H1 (cell line): ENCODE data around the gene SPIB. TPM values are rescaled to one million over a fixed set of nuclear protein-coding genes. Genes with fewer than 3 reads are reported as not detected.

Experiments
- CTCF ChIA-PET: fragments of 300-600 bp; sonication (Branson Sonifier 250); formaldehyde crosslinking; loops from one replicate; lab custom pipeline; 2021; ENCODE audit not compliant: partially characterized antibody; lab: Charles Lee
- POLR2A ChIA-PET: fragments of 300-600 bp; sonication (Branson Sonifier 250); formaldehyde crosslinking; loops from one replicate; lab custom pipeline; 2021; ENCODE audit warnings: inconsistent platforms; ENCODE audit not compliant: partially characterized antibody; lab: Charles Lee
- DNase-seq, 2 experiments: peaks; one replicate each; pipeline versions ENCODE4 v3.0.0 to v3.0.0-alpha.2; 2010 to 2022; ENCODE audit warnings: low spot score in 2 of 2, low read depth in 1 of 2, mixed read lengths in 1 of 2
- FAIRE-seq: peaks from 2 replicates; lab custom pipeline; 2011; peaks lifted over from hg19 to GRCh38; lab: Jason Lieb, UNC
- H2AFZ ChIP-seq: 2 replicates; pipeline ENCODE4 v1.8.1; 2012; ENCODE audit warnings: low read length, inconsistent platforms
- H2AK5ac ChIP-seq: 2 replicates; pipeline ENCODE4 v1.6.1; 2013; ENCODE audit warnings: low read depth, low read length
- H2BK120ac ChIP-seq: replicated peaks from 2 replicates; pipeline ENCODE3; 2013; ENCODE audit warnings: low read depth, low read length, inconsistent platforms
- H2BK12ac ChIP-seq: 2 replicates; pipeline ENCODE4 v1.6.1; 2013; ENCODE audit warnings: low read depth, low read length
- H2BK15ac ChIP-seq: 2 replicates; pipeline ENCODE4 v1.6.1; 2013; ENCODE audit warnings: low read length
- H2BK20ac ChIP-seq: 2 replicates; pipeline ENCODE4 v1.6.1; 2013; ENCODE audit warnings: low read length
- H2BK5ac ChIP-seq: 2 replicates; pipeline ENCODE4 v1.6.1; 2013; ENCODE audit warnings: low read depth, low read length
- H3K14ac ChIP-seq: 2 replicates; pipeline ENCODE4 v1.6.1; 2013; ENCODE audit warnings: inconsistent platforms; ENCODE audit not compliant: insufficient read length
- H3K18ac ChIP-seq: 2 replicates; pipeline ENCODE4 v1.6.1; 2013; ENCODE audit warnings: low read length; ENCODE audit errors: extremely low read depth
- H3K23ac ChIP-seq: 2 replicates; pipeline ENCODE4 v1.6.1; 2013; ENCODE audit warnings: inconsistent platforms; ENCODE audit not compliant: insufficient read length
- H3K23me2 ChIP-seq: 2 replicates; pipeline ENCODE4 v1.6.1; 2013; ENCODE audit warnings: low read depth, low read length
- H3K27ac ChIP-seq: 2 replicates; pipeline ENCODE4 v1.6.1; 2011; ENCODE audit warnings: low read depth, low read length, inconsistent platforms
- H3K27me3 ChIP-seq, 4 experiments: replicated peaks in 1 of 4; 1 replicate in 1 of 4; 2 replicates in 3 of 4; pipeline versions ENCODE4 v1.6.1 to v1.8.1; 2011 to 2013; ENCODE audit warnings: low read length in 3 of 4, mild to moderate bottlenecking in 3 of 4, inconsistent platforms in 2 of 4, mixed read lengths in 2 of 4, moderate library complexity in 1 of 4; ENCODE audit not compliant: control insufficient read depth in 3 of 4, insufficient read depth in 3 of 4; ENCODE audit errors: extremely low read depth in 1 of 4
- H3K36me3 ChIP-seq, 4 experiments: 2 replicates each; pipeline versions ENCODE4 v1.6.1 to v1.8.1; 2011 to 2013; ENCODE audit warnings: mild to moderate bottlenecking in 4 of 4, low read length in 3 of 4, moderate library complexity in 2 of 4, control low read depth in 1 of 4, inconsistent platforms in 1 of 4; ENCODE audit not compliant: insufficient read depth in 4 of 4, control insufficient read depth in 2 of 4
- H3K4ac ChIP-seq: replicated peaks from 2 replicates; pipeline ENCODE3; 2013; ENCODE audit warnings: low read length, low read depth, mixed read lengths, inconsistent platforms; ENCODE audit not compliant: insufficient read length
- H3K4me1 ChIP-seq, 4 experiments: replicated peaks in 1 of 4; 1 replicate in 1 of 4; 2 replicates in 3 of 4; pipeline versions ENCODE4 v1.6.1 to v1.8.1; 2011 to 2013; ENCODE audit warnings: low read length in 3 of 4, inconsistent platforms in 2 of 4, mixed read lengths in 1 of 4; ENCODE audit not compliant: insufficient read depth in 4 of 4, control insufficient read depth in 3 of 4
- H3K4me2 ChIP-seq, 2 experiments: 2 replicates each; pipeline versions ENCODE4 v1.6.1 to v1.8.1; 2011 to 2013; ENCODE audit warnings: low read depth in 2 of 2, low read length in 2 of 2, control low read depth in 1 of 2, inconsistent platforms in 1 of 2, mild to moderate bottlenecking in 1 of 2; ENCODE audit not compliant: insufficient read depth in 1 of 2
- H3K4me3 ChIP-seq, 4 experiments: fragments of 200-600, 300-600 bp in 1 of 4; sonication (generic), shearing (Covaris generic), sonication (Bioruptor Twin) in 1 of 4; 2 replicates each; pipeline versions ENCODE4 v1.5.1 to v1.8.1; 2011 to 2016; ENCODE audit warnings: low read length in 4 of 4, low read depth in 3 of 4, control low read depth in 2 of 4, inconsistent platforms in 2 of 4, mild to moderate bottlenecking in 2 of 4, mixed read lengths in 1 of 4, moderate library complexity in 1 of 4; ENCODE audit not compliant: insufficient read depth in 2 of 4; ENCODE audit errors: extremely low read depth in 1 of 4
- H3K56ac ChIP-seq: replicated peaks from 2 replicates; pipeline ENCODE3; 2013; ENCODE audit warnings: low read depth, mild to moderate bottlenecking, mixed read lengths, low read length, inconsistent platforms; ENCODE audit not compliant: insufficient read length
- H3K79me1 ChIP-seq: 2 replicates; pipeline ENCODE4 v1.6.1; 2013; ENCODE audit warnings: low read depth, low read length, control low read depth
- H3K79me2 ChIP-seq, 2 experiments: 2 replicates each; pipeline versions ENCODE4 v1.6.1 to v1.8.1; 2012 to 2013; ENCODE audit warnings: low read length in 2 of 2, mild to moderate bottlenecking in 2 of 2, inconsistent platforms in 1 of 2; ENCODE audit not compliant: insufficient read depth in 2 of 2, control insufficient read depth in 1 of 2
- H3K9ac ChIP-seq, 4 experiments: replicated peaks in 1 of 4; 1 replicate in 1 of 4; 2 replicates in 3 of 4; pipeline versions ENCODE4 v1.6.1 to v1.8.1; 2011 to 2013; ENCODE audit warnings: low read depth in 3 of 4, low read length in 3 of 4, control low read depth in 2 of 4, mild to moderate bottlenecking in 2 of 4, moderate library complexity in 2 of 4, inconsistent platforms in 1 of 4; ENCODE audit errors: extremely low read depth in 1 of 4
- H3K9me3 ChIP-seq, 2 experiments: 2 replicates each; pipeline versions ENCODE4 v1.6.1 to v1.8.1; 2012 to 2013; ENCODE audit warnings: mild to moderate bottlenecking in 2 of 2, moderate library complexity in 2 of 2, control low read depth in 1 of 2, inconsistent platforms in 1 of 2, low read depth in 1 of 2, low read length in 1 of 2, mixed read lengths in 1 of 2; ENCODE audit not compliant: insufficient read depth in 2 of 2
- H4K20me1 ChIP-seq, 2 experiments: replicated peaks in 1 of 2; 2 replicates each; pipeline versions ENCODE3 to v1.8.1; 2011 to 2013; ENCODE audit warnings: inconsistent platforms in 2 of 2, low read length in 2 of 2, mild to moderate bottlenecking in 1 of 2; ENCODE audit not compliant: insufficient read depth in 2 of 2, control insufficient read depth in 1 of 2
- H4K5ac ChIP-seq: 2 replicates; pipeline ENCODE4 v1.6.1; 2013; ENCODE audit warnings: low read length, low read depth, mixed read lengths, inconsistent platforms; ENCODE audit not compliant: insufficient read length
- H4K8ac ChIP-seq: 2 replicates; pipeline ENCODE4 v1.8.0; 2013; ENCODE audit warnings: mild to moderate bottlenecking, moderate library complexity, low read length, inconsistent platforms; ENCODE audit not compliant: insufficient read depth; ENCODE audit errors: extremely low read depth
- H4K91ac ChIP-seq: replicated peaks from 2 replicates; pipeline ENCODE3; 2013; ENCODE audit warnings: low read length, mixed read lengths, inconsistent platforms; ENCODE audit not compliant: insufficient read length
- WGBS, 2 experiments: shearing (Covaris generic) in 1 of 2; methylation state at CpG; one replicate each; pipeline versions ENCODE4 v1.1.6 to v1.1.7; 2013 to 2015; ENCODE audit warnings: low lambda C conversion rate in 2 of 2, mixed read lengths in 2 of 2, inconsistent platforms in 1 of 2, low coverage in 1 of 2, missing lambda C conversion rate in 1 of 2; ENCODE audit not compliant: insufficient replicate concordance in 2 of 2, insufficient coverage in 1 of 2, insufficient read length in 1 of 2; ENCODE audit errors: extremely low coverage in 1 of 2, missing lambda C conversion rate in 1 of 2; 5-methylcytosine and 5-hydroxymethylcytosine counted together
- polyA plus RNA-seq, 7 experiments: library from polyadenylated mRNA; depleted of rRNA in 3 of 7; stranded (reverse) in 5 of 7; unstranded in 2 of 7; fragments of >200 nt in 5 of 7; fragments of 200-250 nt in 2 of 7; gene quantifications; 1 replicate in 5 of 7; 2 replicates in 1 of 7; 4 replicates in 1 of 7; pipeline versions ENCODE4 v1.2.1 to v1.2.3, GENCODE V29; 2011 to 2013; ENCODE audit warnings: missing spikeins in 2 of 7, mixed read lengths in 2 of 7
- total RNA-seq: library from RNA; stranded (reverse); fragmentation: NEBNext Ultra II Directional; extraction: Animal tissue kit (Norgen Biotek cat#: 25700); gene quantifications from 2 replicates; pipeline ENCODE4 v1.2.1, GENCODE V29; 2021

The SPIB gene
- total and polyA plus RNA-seq, 2 of the 8 experiments (the other 6 are each of a cell fraction or from before 2014, with no cell fraction given), result 11.1 to 17.4 TPM

DNA sequence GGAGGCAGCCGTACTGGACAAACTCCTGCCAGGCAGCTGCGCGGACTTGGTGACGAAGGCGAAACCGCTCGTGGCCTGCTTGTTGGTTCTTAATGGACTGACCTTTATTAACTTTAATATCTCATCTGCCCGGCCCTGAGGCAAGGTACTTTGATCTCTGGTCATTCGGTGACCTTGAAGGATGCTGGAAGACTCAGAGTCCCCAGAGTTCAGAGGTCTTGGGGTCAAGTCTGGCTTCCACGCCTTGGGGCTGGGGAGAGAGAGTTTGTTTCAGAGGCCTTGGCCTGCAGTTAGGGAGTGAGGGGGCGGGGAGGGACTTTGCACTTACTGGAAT is 47.9 kb downstream of the SPIB start:
- H4K91ac ChIP-seq, result no peak overlapping the region
- 0 out of 2 replicates have a peak overlapping the region, but pooled peaks have one; percentile 63 for H2BK5ac ChIP-seq
- no peak for FAIRE-seq
- H3K36me3 ChIP-seq, result no peaks in the 10 kb centered on the region
- no peaks in the 10 kb centered on the region for H3K79me1 ChIP-seq
- no peak overlapping the region for H2AK5ac ChIP-seq
- no peaks in the 10 kb centered on the region for H3K79me2 ChIP-seq
- CTCF ChIA-PET, result interaction anchor here (0.6 to 4.0 kb wide), 18 partner anchors 8 to 1774 kb away, joined by 3 to 19 read pairs (median 7); no protein-coding TSS in a partner anchor
- no peak overlapping the region for H3K9ac ChIP-seq
- H2AFZ ChIP-seq, result no peak overlapping the region
- H2BK120ac ChIP-seq, result no peak overlapping the region
- H2BK20ac ChIP-seq, result peak overlapping the region; percentile 72; the same call in 1 of the 2 replicates
- no peaks in the 10 kb centered on the region for H3K23me2 ChIP-seq
- DNase-seq, result no peak
- no peak overlapping the region for H3K4me3 ChIP-seq
- no peak overlapping the region for H3K14ac ChIP-seq
- POLR2A ChIA-PET, result interaction anchor here (1.1 to 2.0 kb wide), 6 partner anchors 9 to 90 kb away, joined by 3 to 8 read pairs (median 4); partner anchors contain the start of genes EMC10, NR1H2 and POLD1
- no peaks in the 10 kb centered on the region; a peak in 1 of 7 replicates for H3K27me3 ChIP-seq
- H3K4me2 ChIP-seq, result no peak overlapping the region
- no peak overlapping the region for H3K23ac ChIP-seq
- H2BK12ac ChIP-seq, result peak overlapping the region; percentile 87; the same call in 1 of the 2 replicates
- peak overlapping the region; percentile 85; the same call in 1 of the 2 replicates for H4K8ac ChIP-seq
- H3K56ac ChIP-seq, result no peak overlapping the region
- no peaks in the 10 kb centered on the region for H3K9me3 ChIP-seq
- H4K20me1 ChIP-seq, result no peaks in the 10 kb centered on the region
- H2BK15ac ChIP-seq, result no peak overlapping the region
- H3K27ac ChIP-seq, result no peak overlapping the region
- 77% methylated on average over 11 of the region's 11 CpGs; no CpG with 5 or more reads in 1 of the 2 experiments for WGBS, 2 experiments
- no peak overlapping the region for H4K5ac ChIP-seq
- no peak overlapping the region for H3K4ac ChIP-seq
- H3K4me1 ChIP-seq, result peaks cover 0 to 8% (median 4%) of the 10 kb centered on the region in 4 experiments; a peak in 5 of 7 replicates
- no peak overlapping the region for H3K18ac ChIP-seq
